A549 (cell line): ENCODE data around the gene B3GNT4.

Experiments used
- CHD4 ChIP-seq: fragments of 200-600 bp; sonication (generic); IDR thresholded peaks from 2 replicates; pipeline ENCODE4 v1.6.1; 2016; ENCODE audit warnings: antibody characterized with exemption, mild to moderate bottlenecking, borderline replicate concordance
- CTCF ChIP-seq: fragments of >200 bp; sonication (Bioruptor Twin); formaldehyde crosslinking; IDR thresholded peaks from 3 replicates; pipeline ENCODE4 v1.5.1; 2016
- JUNB ChIP-seq: fragments of >200 bp; sonication (Bioruptor Twin); formaldehyde crosslinking; IDR thresholded peaks from 2 replicates; pipeline ENCODE4 v1.6.1; 2016

DNA sequence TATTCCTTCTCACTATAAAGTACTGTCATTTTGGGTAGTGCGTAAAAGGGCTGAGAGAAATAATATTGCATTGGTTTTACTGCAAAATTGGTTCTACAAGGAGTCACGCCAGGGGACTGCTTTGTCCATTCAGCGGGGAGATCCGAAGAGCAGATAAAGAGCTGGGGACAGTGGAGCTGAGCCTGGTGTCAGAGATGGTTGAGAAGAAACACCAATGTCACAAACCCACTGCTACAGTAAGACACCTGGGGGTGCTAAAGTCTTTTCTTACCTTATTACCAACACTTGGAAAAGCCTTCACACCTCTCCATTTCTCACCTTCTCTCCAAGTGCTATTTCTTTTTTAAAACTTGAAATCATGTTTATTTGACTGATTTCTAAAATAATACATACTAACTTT is 43.6 kb upstream of the B3GNT4 start:
- TF ChIP-seq CHD4 (no peak), JUNB (no peak), CTCF (no peak)
